ENCODE results near the gene TPH1.

DNA sequence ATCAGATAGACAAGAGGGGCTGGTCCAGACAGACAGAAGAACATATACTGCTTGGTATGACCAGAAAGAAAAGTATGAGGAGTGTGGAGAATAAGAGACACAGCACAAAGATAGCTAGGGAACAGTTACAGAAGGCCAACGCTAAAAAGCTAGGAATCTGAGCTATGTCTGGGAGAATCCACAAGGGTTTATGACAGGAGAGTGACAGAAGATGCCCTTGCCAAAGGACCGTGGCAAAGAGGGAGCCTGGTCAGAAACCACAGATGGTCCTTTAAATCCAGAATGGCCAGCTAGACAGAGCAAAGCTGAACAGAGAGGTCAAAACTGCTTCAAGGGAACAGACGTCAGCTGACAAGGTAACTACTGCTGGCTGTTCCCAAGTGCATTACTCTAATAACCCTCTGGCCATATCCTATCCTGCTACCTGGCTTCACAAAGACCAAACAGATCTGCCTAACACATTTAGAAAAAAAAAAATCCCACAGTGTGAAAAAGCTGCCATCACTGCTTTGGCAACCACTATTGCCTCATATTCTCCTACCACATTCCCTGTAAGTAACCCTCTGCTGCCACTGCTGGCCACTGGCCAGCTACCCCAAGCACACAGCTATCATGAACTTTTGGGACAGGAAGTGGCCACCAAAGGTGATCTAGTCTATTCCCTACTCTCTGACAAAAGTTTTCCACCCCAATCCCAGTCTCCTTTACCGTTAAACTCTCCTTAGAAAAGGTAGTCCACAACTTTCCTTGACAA lies 40.5 kb downstream of the TPH1 start:
- TF ChIP-seq, protein P1, sequence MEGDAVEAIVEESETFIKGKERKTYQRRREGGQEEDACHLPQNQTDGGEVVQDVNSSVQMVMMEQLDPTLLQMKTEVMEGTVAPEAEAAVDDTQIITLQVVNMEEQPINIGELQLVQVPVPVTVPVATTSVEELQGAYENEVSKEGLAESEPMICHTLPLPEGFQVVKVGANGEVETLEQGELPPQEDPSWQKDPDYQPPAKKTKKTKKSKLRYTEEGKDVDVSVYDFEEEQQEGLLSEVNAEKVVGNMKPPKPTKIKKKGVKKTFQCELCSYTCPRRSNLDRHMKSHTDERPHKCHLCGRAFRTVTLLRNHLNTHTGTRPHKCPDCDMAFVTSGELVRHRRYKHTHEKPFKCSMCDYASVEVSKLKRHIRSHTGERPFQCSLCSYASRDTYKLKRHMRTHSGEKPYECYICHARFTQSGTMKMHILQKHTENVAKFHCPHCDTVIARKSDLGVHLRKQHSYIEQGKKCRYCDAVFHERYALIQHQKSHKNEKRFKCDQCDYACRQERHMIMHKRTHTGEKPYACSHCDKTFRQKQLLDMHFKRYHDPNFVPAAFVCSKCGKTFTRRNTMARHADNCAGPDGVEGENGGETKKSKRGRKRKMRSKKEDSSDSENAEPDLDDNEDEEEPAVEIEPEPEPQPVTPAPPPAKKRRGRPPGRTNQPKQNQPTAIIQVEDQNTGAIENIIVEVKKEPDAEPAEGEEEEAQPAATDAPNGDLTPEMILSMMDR (IDR thresholded peaks at IDR 0.05; ENCODE audit: low read depth, low read length), result no peak
- TF ChIP-seq EZH2phosphoT487 (IDR thresholded peaks at IDR 0.05; ENCODE audit: low read depth), result no peak

Data from OCI-LY3 (cell line).